CD14-positive monocyte (primary cell): ENCODE measurements around the gene CYB5A. TPM values are rescaled to one million over a fixed set of nuclear protein-coding genes. Genes with fewer than 3 reads are reported as not detected.

Experiments
- DNase-seq, 3 donors: peaks; one replicate each; pipeline ENCODE4 v3.0.0-alpha.2; 2011 to 2022
- H2AFZ ChIP-seq: 2 replicates; pipeline ENCODE4 v1.6.0; 2012; ENCODE audit warnings: mild to moderate bottlenecking, low read depth, low read length, inconsistent platforms; ENCODE audit not compliant: insufficient read depth, poor library complexity, severe bottlenecking
- H3K27ac ChIP-seq, 2 donors: 1 replicate in 1 of 2; 2 replicates in 1 of 2; pipeline ENCODE4 v1.5.1; 2012 to 2013; ENCODE audit warnings: low read length in 2 of 2, control low read depth in 1 of 2, inconsistent platforms in 1 of 2, low read depth in 1 of 2, mild to moderate bottlenecking in 1 of 2
- H3K27me3 ChIP-seq, 2 donors: one replicate each; pipeline versions ENCODE4 v1.6.0 to v1.6.1; 2011 to 2013; ENCODE audit warnings: low read length in 2 of 2; ENCODE audit not compliant: control insufficient read depth in 2 of 2, insufficient read depth in 2 of 2
- H3K36me3 ChIP-seq, 2 donors: replicated peaks in 1 of 2; 1 replicate in 1 of 2; 2 replicates in 1 of 2; pipeline versions ENCODE4 v1.5.1 to v1.6.1; 2012 to 2013; ENCODE audit warnings: low read length in 2 of 2, control low read depth in 1 of 2, inconsistent platforms in 1 of 2, mild to moderate bottlenecking in 1 of 2; ENCODE audit not compliant: insufficient read depth in 2 of 2, control insufficient read depth in 1 of 2
- H3K4me1 ChIP-seq, 2 donors: 1 replicate in 1 of 2; 2 replicates in 1 of 2; pipeline versions ENCODE4 v1.5.1 to v1.6.1; 2012 to 2013; ENCODE audit warnings: low read length in 2 of 2, control low read depth in 1 of 2, inconsistent platforms in 1 of 2, mild to moderate bottlenecking in 1 of 2, moderate library complexity in 1 of 2; ENCODE audit not compliant: insufficient read depth in 2 of 2, control insufficient read depth in 1 of 2
- H3K4me2 ChIP-seq: replicated peaks from 2 replicates; pipeline ENCODE3; 2012; ENCODE audit warnings: low read length, moderate library complexity, mild to moderate bottlenecking; ENCODE audit not compliant: poor library complexity, severe bottlenecking; ENCODE audit errors: extremely low read depth
- H3K4me3 ChIP-seq, 3 experiments: fragments of 200-600 bp in 1 of 3; sonication (generic) in 1 of 3; replicated peaks in 1 of 3; 1 replicate in 2 of 3; 2 replicates in 1 of 3; pipeline ENCODE4 v1.5.1; 2011 to 2013; ENCODE audit warnings: low read length in 3 of 3, mild to moderate bottlenecking in 3 of 3, control low read depth in 2 of 3, low read depth in 2 of 3, inconsistent platforms in 1 of 3, moderate library complexity in 1 of 3
- H3K79me2 ChIP-seq: 2 replicates; pipeline ENCODE4 v1.6.0; 2012; ENCODE audit warnings: mild to moderate bottlenecking, control low read depth, inconsistent platforms, low read length, moderate library complexity; ENCODE audit not compliant: insufficient read depth
- H3K9ac ChIP-seq: 2 replicates; pipeline ENCODE4 v1.6.0; 2017; ENCODE audit warnings: low read length, mild to moderate bottlenecking; ENCODE audit not compliant: insufficient read depth, poor library complexity, severe bottlenecking
- H3K9me3 ChIP-seq, 2 donors: replicated peaks in 1 of 2; 1 replicate in 1 of 2; 2 replicates in 1 of 2; pipeline versions ENCODE4 v1.5.1 to v1.6.1; 2012 to 2013; ENCODE audit warnings: low read length in 2 of 2, control low read depth in 1 of 2; ENCODE audit not compliant: control insufficient read depth in 1 of 2, insufficient read depth in 1 of 2
- H4K20me1 ChIP-seq: 2 replicates; pipeline ENCODE4 v1.6.0; 2012; ENCODE audit warnings: mild to moderate bottlenecking, low read length, control low read depth, moderate library complexity; ENCODE audit not compliant: insufficient read depth
- H3K27ac Mint-ChIP-seq, 7 donors: one replicate each; pipeline ENCODE4 v1.8.0; 2020; ENCODE audit warnings: mild to moderate bottlenecking in 7 of 7, mixed read lengths in 7 of 7, moderate library complexity in 6 of 7, inconsistent platforms in 2 of 7
- H3K27me3 Mint-ChIP-seq, 3 donors: one replicate each; pipeline ENCODE4 v1.8.0; 2021 to 2022; ENCODE audit warnings: low read depth in 3 of 3, mild to moderate bottlenecking in 3 of 3, mixed read lengths in 3 of 3, moderate library complexity in 3 of 3, inconsistent platforms in 1 of 3
- H3K36me3 Mint-ChIP-seq, 2 donors: one replicate each; pipeline ENCODE4 v1.8.0; 2020; ENCODE audit warnings: mixed read lengths in 2 of 2, inconsistent platforms in 1 of 2, mild to moderate bottlenecking in 1 of 2
- H3K4me1 Mint-ChIP-seq: one replicate; pipeline ENCODE4 v1.8.0; 2020; ENCODE audit warnings: mild to moderate bottlenecking, mixed read lengths
- H3K4me3 Mint-ChIP-seq, 2 donors: one replicate each; pipeline ENCODE4 v1.8.0; 2020; ENCODE audit warnings: mild to moderate bottlenecking in 2 of 2, mixed read lengths in 2 of 2, moderate library complexity in 1 of 2
- H3K9me3 Mint-ChIP-seq, 7 donors: one replicate each; pipeline ENCODE4 v1.8.0; 2020 to 2022; ENCODE audit warnings: mixed read lengths in 7 of 7, mild to moderate bottlenecking in 6 of 7, moderate library complexity in 6 of 7, inconsistent platforms in 2 of 7
- WGBS: methylation state at CpG from one replicate; pipeline ENCODE4 v1.1.5; 2013; ENCODE audit warnings: missing lambda C conversion rate; ENCODE audit not compliant: insufficient coverage; 5-methylcytosine and 5-hydroxymethylcytosine counted together
- intact Hi-C, 2 donors: fragments of 100-400 bp; cut with micrococcal nuclease; formaldehyde crosslinking; loops; one replicate each; pipeline versions ENCODE4 v1.15.0 to v1.15.1; 2023
- polyA plus RNA-seq, 3 donors: library from polyadenylated mRNA; depleted of rRNA in 1 of 3; unstranded in 2 of 3; stranded (reverse) in 1 of 3; fragments of 300-500 nt in 2 of 3; fragments of >200 nt in 1 of 3; fragmentation: Illumina TruSeq in 2 of 3; gene quantifications; 1 replicate in 2 of 3; 2 replicates in 1 of 3; pipeline ENCODE4 v1.2.3, GENCODE V29; 2012 to 2021
- TF ChIP-seq, protein P1 (sequence below): fragments of 200-600 bp; IDR thresholded peaks from one replicate; pipeline ENCODE4 v1.8.0; 2022; ENCODE audit warnings: antibody characterized with exemption, mild to moderate bottlenecking

Gene CYB5A
- polyA plus RNA-seq, 3 donors = 19.0 to 27.6 (median 22.4) TPM

- Histone ChIP-seq H3K9me3 (no peaks in the 10 kb centered on the region), H4K20me1 (no peaks in the 10 kb centered on the region), H3K27me3 (no peaks in the 10 kb centered on the region), H3K4me2 (no peak overlapping the region), H3K4me1 (no peaks in the 10 kb centered on the region), H3K4me3 (no peak overlapping the region), H3K36me3 (no peaks in the 10 kb centered on the region), H2AFZ (no peak overlapping the region), H3K79me2 (no peaks in the 10 kb centered on the region), H3K27ac (no peak overlapping the region), H3K9ac (no peak overlapping the region)
- intact Hi-C loops = no loop called here
- H3K4me1 Mint-ChIP-seq = no peaks in the 10 kb centered on the region
- peaks cover 0 to 2% (median 0%) of the 10 kb centered on the region in 3 donors for H3K27me3 Mint-ChIP-seq
- H3K4me3 Mint-ChIP-seq = no peak overlapping the region
- TF ChIP-seq, protein P1, sequence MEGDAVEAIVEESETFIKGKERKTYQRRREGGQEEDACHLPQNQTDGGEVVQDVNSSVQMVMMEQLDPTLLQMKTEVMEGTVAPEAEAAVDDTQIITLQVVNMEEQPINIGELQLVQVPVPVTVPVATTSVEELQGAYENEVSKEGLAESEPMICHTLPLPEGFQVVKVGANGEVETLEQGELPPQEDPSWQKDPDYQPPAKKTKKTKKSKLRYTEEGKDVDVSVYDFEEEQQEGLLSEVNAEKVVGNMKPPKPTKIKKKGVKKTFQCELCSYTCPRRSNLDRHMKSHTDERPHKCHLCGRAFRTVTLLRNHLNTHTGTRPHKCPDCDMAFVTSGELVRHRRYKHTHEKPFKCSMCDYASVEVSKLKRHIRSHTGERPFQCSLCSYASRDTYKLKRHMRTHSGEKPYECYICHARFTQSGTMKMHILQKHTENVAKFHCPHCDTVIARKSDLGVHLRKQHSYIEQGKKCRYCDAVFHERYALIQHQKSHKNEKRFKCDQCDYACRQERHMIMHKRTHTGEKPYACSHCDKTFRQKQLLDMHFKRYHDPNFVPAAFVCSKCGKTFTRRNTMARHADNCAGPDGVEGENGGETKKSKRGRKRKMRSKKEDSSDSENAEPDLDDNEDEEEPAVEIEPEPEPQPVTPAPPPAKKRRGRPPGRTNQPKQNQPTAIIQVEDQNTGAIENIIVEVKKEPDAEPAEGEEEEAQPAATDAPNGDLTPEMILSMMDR = no peak
- H3K27ac Mint-ChIP-seq = peak overlapping the region in 1 of 7 donors; percentile 15
- 88% methylated on average over 7 of the region's 10 CpGs for WGBS
- H3K9me3 Mint-ChIP-seq = peaks cover 0 to 4% (median 1%) of the 10 kb centered on the region in 7 donors
- H3K36me3 Mint-ChIP-seq = no peaks in the 10 kb centered on the region
- DNase-seq = no peak
These were observed 65.1 kb downstream of the CYB5A start for GRCh38 chr18:74226666-74227065.

GRCh38 chr18:74226156-74226555, 65.6 kb downstream of the CYB5A start:
- no peak overlapping the region for H3K27ac Mint-ChIP-seq
- 100% methylated on average over 1 of the region's 4 CpGs for WGBS

More at GRCh38 chr18:74226156-74226555, 65.6 kb downstream of the CYB5A start:
- intact Hi-C loops = no loop called here
- Histone ChIP-seq H3K27me3 (no peaks in the 10 kb centered on the region), H3K36me3 (no peaks in the 10 kb centered on the region), H3K79me2 (no peaks in the 10 kb centered on the region), H3K4me2 (no peak overlapping the region), H3K9me3 (no peaks in the 10 kb centered on the region), H2AFZ (no peak overlapping the region), H4K20me1 (no peaks in the 10 kb centered on the region), H3K9ac (no peak overlapping the region), H3K4me3 (no peak overlapping the region), H3K27ac (no peak overlapping the region), H3K4me1 (no peaks in the 10 kb centered on the region)
- Mint-ChIP-seq H3K4me1 (no peaks in the 10 kb centered on the region), H3K9me3 (peaks cover 0 to 6% (median 2%) of the 10 kb centered on the region in 7 donors), H3K4me3 (no peak overlapping the region), H3K27me3 (peaks cover 0 to 2% (median 0%) of the 10 kb centered on the region in 3 donors), H3K36me3 (no peaks in the 10 kb centered on the region)
- TF ChIP-seq, protein P1 = no peak
- no peak for DNase-seq
